Stimulated activated CD8-positive, alpha-beta memory T cell treated with anti-CD3 and anti-CD28 coated beads, Interleukin-4, amount 100 ng/mL, for 48 hours (primary cell): ENCODE data around the gene FXYD7.
"Not testable (repeated sequence)": the region's sequence is repeated elsewhere in the genome, so short reads cannot be mapped to it uniquely, and the experiment has no call there.

Source experiments
- DNase-seq: peaks from one replicate; pipeline ENCODE4 v3.0.0-alpha.2; 2020

Gene FXYD7

GRCh38 chr19:35128398-35129057 lies 14.5 kb upstream of the FXYD7 start:
- DNase-seq, result no peak

DNA sequence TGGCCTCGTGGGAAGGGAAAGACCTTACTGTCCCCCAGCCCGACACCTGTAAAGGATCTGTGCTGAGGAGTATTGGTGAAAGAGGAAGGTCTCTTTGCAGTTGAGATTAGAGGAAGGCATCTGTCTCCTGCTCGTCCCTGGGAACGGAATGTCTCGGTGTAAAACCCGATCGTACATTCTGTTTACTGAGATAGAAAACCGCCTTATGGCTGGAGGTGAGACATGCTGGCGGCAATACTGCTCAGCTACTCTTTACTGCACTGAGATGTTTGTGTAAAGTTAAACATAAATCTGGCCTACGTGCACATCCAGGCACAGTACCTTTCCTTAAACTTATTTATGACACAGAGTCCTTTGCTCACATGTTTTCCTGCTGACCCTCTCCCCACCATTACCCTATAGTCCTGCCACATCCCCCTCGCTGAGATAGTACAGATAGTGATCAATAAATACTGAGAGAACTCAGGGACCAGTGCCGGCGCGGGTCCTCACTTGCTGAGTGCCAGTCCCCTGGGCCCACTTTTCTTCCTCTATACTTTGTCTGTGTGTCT lies 13.3 kb upstream of the FXYD7 start:
- not testable (repeated sequence) for DNase-seq

DNA sequence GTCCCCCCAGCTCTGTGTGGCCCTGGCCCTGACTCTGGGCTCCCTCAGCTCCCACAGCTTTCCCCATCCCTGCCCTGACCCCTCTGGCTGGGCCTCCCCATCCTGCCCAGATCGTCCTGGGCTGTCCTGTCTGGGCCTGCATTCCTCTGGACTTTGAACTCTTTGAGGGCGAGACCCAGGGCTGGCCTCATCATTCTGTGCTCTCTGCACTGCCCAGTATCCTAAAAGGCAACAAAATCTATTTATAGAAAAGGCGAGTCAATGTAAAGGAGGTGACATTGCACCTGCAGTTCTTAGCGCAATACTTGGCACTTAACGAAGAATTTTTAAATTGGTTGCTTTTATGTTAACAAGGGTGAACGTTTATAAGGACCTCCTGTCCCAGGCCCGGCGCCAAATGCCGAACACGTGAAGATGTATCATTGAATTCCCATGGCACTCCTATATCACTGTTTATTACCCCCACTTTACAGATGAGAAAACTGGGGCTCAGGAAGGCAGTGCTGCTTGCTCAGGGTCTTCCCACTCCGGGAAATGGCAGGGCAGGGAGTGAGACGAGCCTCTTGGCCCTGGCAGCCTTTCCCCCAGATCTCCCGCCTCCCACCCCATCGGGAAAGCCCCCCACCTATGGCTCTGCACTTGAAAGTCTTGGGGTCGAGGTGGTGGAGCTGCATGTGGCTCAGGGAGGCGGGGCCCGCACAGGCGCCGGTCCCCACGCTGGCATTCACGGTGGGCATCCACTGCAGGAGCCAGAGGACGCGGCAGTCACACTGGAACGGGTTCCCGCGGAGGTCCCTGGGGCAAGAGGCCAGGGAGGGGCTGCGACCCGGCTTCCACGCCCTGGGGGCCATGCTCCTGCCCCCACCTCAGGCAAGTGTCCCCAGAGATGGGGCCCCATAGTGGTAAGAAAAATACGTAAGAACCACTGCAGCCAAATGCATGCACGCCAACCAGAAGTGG lies 12.0 kb upstream of the FXYD7 start:
- DNase-seq, result no peak

- DNase-seq, result no peak
These were observed 10.8 kb upstream of the FXYD7 start for GRCh38 chr19:35132254-35132653.

GRCh38 chr19:35133826-35134225 lies 9.2 kb upstream of the FXYD7 start:
- no peak for DNase-seq

DNA sequence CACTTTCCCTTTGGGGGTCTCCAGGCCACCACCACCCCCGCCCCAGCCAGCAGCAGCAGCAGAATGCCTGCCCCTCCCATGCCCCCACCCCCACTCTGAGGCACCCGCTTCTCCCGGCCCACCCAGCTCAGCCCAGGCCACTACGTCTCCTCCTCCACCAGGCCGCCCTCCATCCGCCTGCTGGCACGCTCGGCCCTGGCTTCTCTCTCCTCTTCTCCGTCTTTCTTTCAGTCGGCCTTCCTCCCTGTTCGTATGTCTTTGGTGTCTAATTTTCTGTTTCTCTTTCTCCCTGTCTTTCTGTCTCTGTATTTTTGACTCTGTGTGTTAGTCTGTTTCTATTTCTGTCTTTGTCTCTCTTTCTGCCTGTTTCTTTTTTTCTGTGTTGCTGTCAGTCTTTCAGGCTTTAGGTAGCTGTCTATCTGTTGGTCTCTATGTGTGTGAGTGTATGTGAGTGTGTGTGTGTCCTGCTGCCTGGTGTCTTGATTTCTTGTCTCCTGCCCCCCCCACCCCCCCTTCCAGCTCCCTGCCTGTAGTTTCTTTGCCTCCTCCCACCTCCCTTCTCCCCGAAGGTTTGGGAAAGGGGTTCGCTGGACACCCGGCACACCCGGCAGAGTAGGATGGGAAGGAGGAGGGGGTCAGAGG lies 8.3 kb upstream of the FXYD7 start, which contains the start of gene LGI4:
Gene LGI4 (minus strand): TSS at position 459 of the 642 bp plus-strand sequence. CDS start 379 bp downstream, at position 80.
- no peak for DNase-seq

DNA sequence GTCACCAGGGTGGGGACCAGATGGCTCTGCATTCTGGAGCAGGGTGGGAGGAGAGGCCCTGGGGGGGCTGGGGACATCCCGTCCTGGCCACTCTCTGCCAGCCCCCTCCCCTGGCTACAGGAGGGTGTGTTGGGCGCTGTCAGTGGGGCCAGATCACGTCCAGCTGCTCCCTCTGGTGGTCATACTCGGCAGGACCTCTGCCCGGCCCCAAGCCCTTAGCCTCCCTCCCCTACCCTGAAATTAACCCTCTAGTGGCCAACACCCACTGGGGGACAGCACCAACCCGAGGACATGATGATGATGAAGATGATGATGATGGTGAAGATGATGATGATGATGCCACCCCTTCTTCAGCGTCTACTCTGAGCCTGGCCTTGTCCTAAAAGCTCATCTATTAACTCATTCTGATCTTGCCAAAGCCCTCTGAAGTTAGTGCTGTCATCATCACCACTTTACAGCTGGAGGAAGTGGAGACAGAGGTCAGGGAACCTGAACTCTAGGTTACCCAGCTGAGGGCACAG lies 7.6 kb upstream of the FXYD7 start:
- peak; percentile 86 for DNase-seq

DNA sequence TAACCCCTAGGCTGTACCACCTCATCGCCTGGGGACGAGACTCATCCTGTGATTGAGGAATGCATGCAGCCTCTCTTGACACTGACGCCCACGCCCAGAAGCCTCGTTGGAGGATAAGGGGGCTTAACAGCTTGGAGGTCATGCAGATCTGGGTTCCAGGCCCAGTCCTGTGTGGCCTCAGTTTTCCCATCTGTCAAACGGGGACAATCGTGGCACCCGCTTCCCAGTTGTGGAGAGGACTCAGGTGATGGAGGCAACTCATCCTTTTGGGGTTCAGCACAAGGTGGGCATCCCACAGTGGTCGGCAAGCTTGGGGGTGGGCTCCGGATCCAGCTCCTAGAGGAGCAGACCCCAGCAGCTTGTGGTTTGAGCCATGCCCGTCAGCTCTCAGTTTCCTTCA lies 6.8 kb upstream of the FXYD7 start:
- no peak for DNase-seq

DNA sequence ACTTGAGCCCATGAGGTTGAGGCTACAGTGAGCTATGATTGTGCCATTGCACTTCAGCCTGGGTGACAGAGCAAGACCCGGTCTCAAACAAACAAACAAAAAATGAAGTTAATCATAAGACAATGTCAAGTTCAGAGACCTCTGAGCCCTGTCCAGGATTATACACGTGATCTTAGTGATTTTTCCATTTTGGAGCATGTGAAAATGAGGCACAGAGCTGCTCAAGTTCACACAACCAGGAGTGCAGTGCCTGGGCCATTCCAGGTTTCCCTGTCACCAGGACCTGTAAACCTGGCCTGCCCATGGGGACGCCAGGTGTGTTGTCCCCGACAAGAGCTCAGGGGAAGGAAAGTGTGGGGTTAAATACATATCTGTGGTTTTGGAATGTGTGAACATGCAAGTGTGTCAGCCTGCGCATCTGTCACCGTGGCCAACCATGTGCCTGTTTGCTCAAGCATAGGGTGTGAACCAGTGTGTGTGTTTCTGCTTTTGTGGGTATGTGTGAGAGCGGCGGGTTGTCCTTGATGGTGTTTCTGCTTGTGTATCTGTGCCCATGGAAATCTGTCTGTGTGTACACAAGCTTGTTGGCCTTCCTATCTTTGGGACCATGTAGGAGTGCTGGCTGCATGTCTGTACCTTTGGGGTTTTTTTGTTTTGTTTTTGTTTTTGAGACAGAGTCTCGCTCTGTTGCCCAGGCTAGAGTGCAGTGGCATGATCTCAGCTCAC lies 5.9 kb upstream of the FXYD7 start:
- DNase-seq, result no peak

- DNase-seq, result no peak
These were observed 4.7 kb upstream of the FXYD7 start, which contains the start of gene FXYD1 for GRCh38 chr19:35138305-35138892. Gene FXYD1, plus strand, starts transcription at chr19:35138824. Its CDS starts 1,256 bp downstream, at chr19:35140080.

GRCh38 chr19:35140207-35140961 lies 2.7 kb upstream of the FXYD7 start:
- DNase-seq, result no peak

GRCh38 chr19:35140962-35141836 lies 1.9 kb upstream of the FXYD7 start:
- peak; percentile 98 for DNase-seq

DNA sequence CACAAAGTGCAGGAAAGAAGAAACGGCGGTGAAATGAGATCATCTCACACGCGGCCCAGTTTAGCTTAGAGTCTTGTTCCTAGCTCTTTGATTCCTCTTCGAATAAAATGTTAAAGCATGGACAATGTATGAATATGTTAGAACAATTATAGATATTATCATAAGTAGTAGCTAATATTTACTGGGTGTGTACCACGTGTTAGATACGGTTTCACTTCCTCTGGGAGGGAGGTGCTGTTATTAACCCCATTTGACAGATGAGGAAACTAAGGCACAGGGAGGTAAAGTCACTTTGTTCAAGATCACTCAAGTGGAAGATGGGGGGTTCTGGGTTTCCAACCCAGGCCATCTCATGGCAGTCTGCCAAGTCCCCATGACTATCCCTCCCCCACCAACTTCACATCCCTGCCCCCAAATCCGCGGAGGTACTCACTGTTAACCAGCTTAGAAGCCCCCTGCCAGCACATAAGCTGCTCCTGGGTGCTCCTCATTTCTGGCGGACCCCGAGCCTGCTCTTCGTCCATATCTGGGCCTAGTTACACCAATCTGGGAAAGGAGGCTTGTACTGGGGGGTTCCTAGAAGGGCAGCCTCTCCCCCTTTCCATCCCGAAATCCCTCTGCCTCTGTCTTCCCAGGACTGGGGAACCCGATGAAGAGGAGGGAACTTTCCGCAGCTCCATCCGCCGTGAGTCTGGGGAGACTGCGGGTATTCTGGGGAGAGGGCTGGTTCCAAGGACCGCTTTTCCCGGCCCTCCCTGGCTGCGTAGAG lies 1.0 kb upstream of the FXYD7 start:
- no peak for DNase-seq

DNA sequence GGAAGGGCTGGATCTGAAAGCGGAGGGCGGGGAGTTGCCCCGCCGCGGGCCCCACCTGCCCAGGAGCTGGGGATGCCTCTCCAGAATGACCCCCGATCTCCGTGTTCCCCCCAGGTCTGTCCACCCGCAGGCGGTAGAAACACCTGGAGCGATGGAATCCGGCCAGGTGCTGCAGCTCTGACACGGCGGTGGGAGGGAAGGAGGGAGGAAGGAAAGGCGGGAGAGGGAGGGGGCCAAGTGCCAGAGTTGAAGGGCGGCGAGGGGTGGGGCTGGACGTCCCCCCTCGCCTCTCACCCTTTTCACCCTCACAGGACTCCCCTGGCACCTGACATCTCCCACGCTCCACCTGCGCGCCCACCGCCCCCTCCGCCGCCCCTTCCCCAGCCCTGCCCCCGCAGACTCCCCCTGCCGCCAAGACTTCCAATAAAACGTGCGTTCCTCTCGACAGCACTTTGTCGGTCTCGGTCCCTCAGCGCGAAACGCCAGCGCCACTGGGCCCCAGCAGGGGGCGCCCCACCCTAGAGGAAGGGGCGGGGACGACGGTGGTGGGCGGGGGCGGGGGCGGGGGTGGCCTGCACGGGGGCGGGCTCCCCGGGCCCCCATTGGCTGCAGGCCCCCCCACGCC lies 337 bp upstream of the FXYD7 start:
- peak; percentile 82 for DNase-seq

DNA sequence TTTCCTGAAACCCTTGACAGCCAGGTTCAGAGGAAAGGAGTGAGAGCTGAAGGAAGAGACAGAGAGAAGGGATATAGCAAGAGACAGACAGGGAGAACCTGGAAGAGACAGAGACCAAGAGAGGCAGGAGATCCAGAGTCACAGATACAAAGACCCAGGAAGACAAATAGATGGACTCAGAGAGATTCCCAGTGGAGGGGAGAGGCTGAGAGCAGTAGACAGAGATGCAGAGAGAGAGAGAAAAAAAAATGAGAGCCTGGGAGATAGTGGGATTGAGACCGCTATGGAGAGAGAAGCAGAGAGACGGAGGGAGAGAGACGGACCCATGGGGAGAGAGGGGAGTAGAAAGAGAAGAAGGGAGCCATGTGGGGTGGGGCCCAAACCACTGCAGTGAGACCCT lies 763 bp downstream of the FXYD7 start:
- DNase-seq, result no peak

GRCh38 chr19:35144259-35144599 lies 1.2 kb downstream of the FXYD7 start:
- no peak for DNase-seq

- no peak for DNase-seq
These were observed 1.8 kb downstream of the FXYD7 start for GRCh38 chr19:35144600-35145436.
